ENCODE results near the gene LRRC17. TPM values are rescaled to one million over a fixed set of nuclear protein-coding genes. Genes with fewer than 3 reads are reported as not detected.

Gene LRRC17
- total RNA-seq, 4 donors from 2014 or later, result 0.62 to 2.5 (median 1.6) TPM; not detected in 1

- no peak overlapping the region for H3K27ac ChIP-seq
- no peaks in the 10 kb centered on the region for H3K4me1 ChIP-seq
- H3K4me3 ChIP-seq, result no peak overlapping the region
- ATAC-seq (no peak), DNase-seq (no peak)
- H3K36me3 ChIP-seq, result no peaks in the 10 kb centered on the region
- no peaks in the 10 kb centered on the region for H3K9me3 ChIP-seq
- in situ Hi-C loops (cut with MboI; ENCODE audit: low sequenced_read_pairs in 4 of 4), result no loop called here
- no peaks in the 10 kb centered on the region for H3K27me3 ChIP-seq
- TF ChIP-seq CTCF (IDR thresholded peaks at IDR 0.05 in 4 of 5, conservative IDR thresholded peaks at IDR 0.05 in 1 of 5), result no peak
- intact Hi-C loops (cut with DNase I; ENCODE audit: low total_unique reads), result no loop called here
These were observed 75.3 kb downstream of the LRRC17 start for GRCh38 chr7:102988088-102988487.

- no peaks in the 10 kb centered on the region for H3K27me3 ChIP-seq
- H3K4me1 ChIP-seq, result peaks cover 0 to 4% of the 10 kb centered on the region in 2 donors
- intact Hi-C loops (cut with DNase I; ENCODE audit: low total_unique reads), result no loop called here
- DNase-seq (no peak), ATAC-seq (no peak)
- no peak overlapping the region for H3K4me3 ChIP-seq
- TF ChIP-seq POLR2A (IDR thresholded peaks at IDR 0.05) (no peak), CTCF (IDR thresholded peaks at IDR 0.05 in 4 of 5, conservative IDR thresholded peaks at IDR 0.05 in 1 of 5) (no peak)
- no peaks in the 10 kb centered on the region for H3K36me3 ChIP-seq
- in situ Hi-C loops (cut with MboI; ENCODE audit: low sequenced_read_pairs in 4 of 4), result no loop called here
- no peak overlapping the region for H3K27ac ChIP-seq
- no peaks in the 10 kb centered on the region for H3K9me3 ChIP-seq
These were observed 76.1 kb downstream of the LRRC17 start for GRCh38 chr7:102988631-102989560.

GRCh38 chr7:102990642-102991041 is 77.8 kb downstream of the LRRC17 start:
- Histone ChIP-seq H3K4me3 (no peak overlapping the region), H3K36me3 (no peaks in the 10 kb centered on the region), H3K9me3 (no peaks in the 10 kb centered on the region), H3K27me3 (no peaks in the 10 kb centered on the region), H3K27ac (no peak overlapping the region), H3K4me1 (peaks cover 0 to 4% of the 10 kb centered on the region in 2 donors)
- ATAC-seq, result no peak
- DNase-seq, result no peak
- TF ChIP-seq POLR2A (IDR thresholded peaks at IDR 0.05), result no peak
- no peak for TF ChIP-seq CTCF (IDR thresholded peaks at IDR 0.05 in 4 of 5, conservative IDR thresholded peaks at IDR 0.05 in 1 of 5)
- intact Hi-C loops (cut with DNase I; ENCODE audit: low total_unique reads), result no loop called here
- in situ Hi-C loops (cut with MboI; ENCODE audit: low sequenced_read_pairs in 4 of 4), result no loop called here

- Histone ChIP-seq H3K27me3 (no peaks in the 10 kb centered on the region), H3K36me3 (no peaks in the 10 kb centered on the region), H3K9me3 (no peaks in the 10 kb centered on the region), H3K27ac (no peak overlapping the region), H3K4me1 (peaks cover 0 to 4% of the 10 kb centered on the region in 2 donors), H3K4me3 (no peak overlapping the region)
- no peak for DNase-seq
- no peak for ATAC-seq
- in situ Hi-C loops (cut with MboI; ENCODE audit: low sequenced_read_pairs in 4 of 4), result no loop called here
- intact Hi-C loops (cut with DNase I; ENCODE audit: low total_unique reads), result no loop called here
- TF ChIP-seq CTCF (IDR thresholded peaks at IDR 0.05 in 4 of 5, conservative IDR thresholded peaks at IDR 0.05 in 1 of 5), result no peak
- TF ChIP-seq POLR2A (IDR thresholded peaks at IDR 0.05), result no peak
These were observed 78.3 kb downstream of the LRRC17 start for GRCh38 chr7:102991077-102991539.
